T-helper 1 cell treated with Interleukin-12 subunit alpha and Interleukin-12 subunit beta and Interleukin-4 antibody, amounts not matched to agents 30 μg/mL and 1 μg/mL, for 36 hours (primary cell): ENCODE measurements around the gene NAV1.
"Not testable (repeated sequence)": the region's sequence is repeated elsewhere in the genome, so short reads cannot be mapped to it uniquely, and the experiment has no call there.

Experiments used
- H3K27ac Mint-ChIP-seq: one replicate; pipeline ENCODE4 v1.8.0; 2021; ENCODE audit warnings: mild to moderate bottlenecking, mixed read lengths
- H3K27me3 Mint-ChIP-seq: one replicate; pipeline ENCODE4 v1.8.0; 2021; ENCODE audit warnings: low read depth, mixed read lengths
- H3K36me3 Mint-ChIP-seq: one replicate; pipeline ENCODE4 v1.8.0; 2021; ENCODE audit warnings: low read depth, mixed read lengths
- H3K4me1 Mint-ChIP-seq: one replicate; pipeline ENCODE4 v1.8.0; 2021; ENCODE audit warnings: low read depth, mixed read lengths
- H3K4me3 Mint-ChIP-seq: one replicate; pipeline ENCODE4 v1.8.0; 2021; ENCODE audit warnings: mild to moderate bottlenecking, moderate library complexity, mixed read lengths
- H3K9me3 Mint-ChIP-seq: one replicate; pipeline ENCODE4 v1.8.0; 2021; ENCODE audit warnings: mixed read lengths

Gene NAV1

GRCh38 chr1:201510734-201511133 is 28.2 kb upstream of the NAV1 start:
- peaks cover 32% of the 10 kb centered on the region for H3K4me1 Mint-ChIP-seq
- H3K27me3 Mint-ChIP-seq: no peaks in the 10 kb centered on the region
- no peaks in the 10 kb centered on the region for H3K36me3 Mint-ChIP-seq
- no peak overlapping the region for H3K27ac Mint-ChIP-seq
- H3K4me3 Mint-ChIP-seq: no peak overlapping the region
- no peaks in the 10 kb centered on the region for H3K9me3 Mint-ChIP-seq

- H3K27ac Mint-ChIP-seq: no peak overlapping the region
- H3K27me3 Mint-ChIP-seq: no peaks in the 10 kb centered on the region
- H3K9me3 Mint-ChIP-seq: no peaks in the 10 kb centered on the region
- H3K36me3 Mint-ChIP-seq: no peaks in the 10 kb centered on the region
- H3K4me3 Mint-ChIP-seq: no peak overlapping the region
- H3K4me1 Mint-ChIP-seq: peaks cover 25% of the 10 kb centered on the region
Observed at GRCh38 chr1:201511396-201511940, 27.5 kb upstream of the NAV1 start.

DNA sequence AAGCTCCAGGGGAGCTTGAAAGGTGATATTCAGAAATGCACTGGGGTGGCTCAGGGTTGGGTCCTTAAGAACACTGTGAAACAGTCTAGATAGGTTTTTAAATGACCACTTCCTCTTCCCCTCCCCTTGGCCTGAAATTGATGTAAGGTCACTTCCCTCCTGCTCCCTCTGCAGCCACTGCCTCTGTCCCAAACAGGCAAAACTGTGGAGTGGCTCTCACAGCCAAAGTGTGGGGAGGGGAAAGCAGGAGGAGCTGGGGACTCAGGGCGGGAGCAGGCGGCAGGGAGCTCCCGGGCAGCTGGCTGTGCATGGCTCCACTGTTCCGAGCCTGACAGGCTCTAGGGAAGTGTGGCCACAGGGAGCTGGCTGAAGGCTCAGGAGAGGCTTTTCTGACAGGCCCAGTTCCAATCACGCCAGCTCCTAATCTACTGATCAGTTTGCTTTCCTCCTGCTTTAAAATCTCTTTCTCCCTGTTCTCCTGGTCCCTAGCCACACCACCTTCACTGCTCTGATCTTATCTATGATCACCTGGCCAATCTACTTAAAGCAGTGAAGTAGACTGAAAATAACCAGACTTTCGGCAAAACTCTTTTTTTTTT is 26.9 kb upstream of the NAV1 start:
- Mint-ChIP-seq H3K27ac (no peak overlapping the region), H3K36me3 (no peaks in the 10 kb centered on the region), H3K4me1 (peaks cover 26% of the 10 kb centered on the region), H3K4me3 (no peak overlapping the region), H3K9me3 (no peaks in the 10 kb centered on the region), H3K27me3 (no peaks in the 10 kb centered on the region)

DNA sequence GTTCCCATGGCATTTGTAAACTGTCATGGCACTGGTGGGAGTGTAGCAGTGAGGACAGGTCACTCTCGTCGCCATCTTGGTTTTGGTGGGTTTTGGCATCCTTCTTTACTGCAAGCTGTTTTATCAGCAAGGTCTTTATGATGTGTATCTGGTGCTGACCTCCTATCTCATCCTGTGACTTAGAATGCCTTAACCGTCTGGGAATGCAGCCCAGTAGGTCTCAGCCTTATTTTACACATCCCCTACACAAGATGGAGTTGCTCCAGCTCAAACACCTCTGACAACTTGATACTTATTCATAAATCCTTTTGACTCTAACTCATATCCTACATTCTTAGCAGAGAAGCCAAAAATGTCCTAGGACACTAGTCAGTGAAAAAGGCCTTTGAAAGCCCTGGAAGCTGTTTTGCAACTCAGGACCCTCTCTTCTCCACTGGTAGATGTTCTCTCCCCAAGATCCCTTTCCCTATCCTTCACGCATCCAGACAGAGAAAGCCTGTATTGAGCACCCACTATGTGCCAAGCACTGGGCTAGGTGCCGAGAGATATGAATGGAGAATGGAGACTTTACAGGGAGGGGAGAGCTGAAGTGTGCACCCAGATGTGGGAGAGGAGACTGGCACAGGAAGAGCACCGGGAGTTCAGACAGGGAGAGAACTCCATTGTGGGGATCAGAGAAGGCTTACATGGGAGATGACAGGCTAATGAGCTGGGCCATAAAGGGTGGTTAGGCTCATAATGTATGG is 25.3 kb upstream of the NAV1 start:
- Mint-ChIP-seq H3K27me3 (no peaks in the 10 kb centered on the region), H3K4me3 (no peak overlapping the region), H3K27ac (no peak overlapping the region), H3K9me3 (no peaks in the 10 kb centered on the region), H3K36me3 (peaks cover 2% of the 10 kb centered on the region), H3K4me1 (peaks cover 18% of the 10 kb centered on the region)

- Mint-ChIP-seq H3K4me3 (no peak overlapping the region), H3K36me3 (peaks cover 2% of the 10 kb centered on the region), H3K27ac (no peak overlapping the region), H3K9me3 (no peaks in the 10 kb centered on the region), H3K27me3 (no peaks in the 10 kb centered on the region), H3K4me1 (peaks cover 13% of the 10 kb centered on the region)
Observed at GRCh38 chr1:201514466-201514865, 24.5 kb upstream of the NAV1 start.

DNA sequence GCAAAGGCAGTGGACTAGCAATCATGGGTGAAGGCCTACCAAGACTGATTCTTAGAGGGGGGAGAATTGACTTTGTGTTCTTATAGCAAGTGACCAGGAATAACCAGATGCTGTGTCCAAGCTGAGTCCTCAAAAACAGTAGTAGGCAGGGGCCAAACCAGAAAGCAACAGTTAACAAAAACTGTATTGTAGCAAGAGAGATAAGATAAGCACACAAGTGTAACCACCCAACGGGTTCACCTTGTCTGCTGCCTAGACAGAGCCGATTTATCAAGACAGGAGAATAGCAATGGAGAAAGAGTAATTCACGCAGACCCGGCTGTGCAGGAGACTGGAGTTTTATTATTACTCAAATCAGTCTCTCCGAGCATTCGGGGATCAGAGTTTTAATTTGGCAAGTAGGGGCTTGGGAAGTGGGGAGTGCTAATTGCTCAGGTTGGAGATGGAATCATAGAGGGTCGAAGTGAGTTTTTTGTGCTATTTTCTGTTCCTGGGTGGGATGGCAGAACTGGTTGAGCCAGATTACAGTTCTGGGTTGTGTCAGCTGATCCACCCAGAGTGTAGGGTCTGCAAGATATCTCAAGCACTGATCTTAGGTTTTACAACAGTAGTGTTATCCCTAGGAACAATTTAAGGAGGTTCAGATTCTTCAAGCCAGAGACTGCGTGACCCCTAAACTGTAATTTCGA is 23.7 kb upstream of the NAV1 start:
- H3K4me3 Mint-ChIP-seq: no peak overlapping the region
- no peaks in the 10 kb centered on the region for H3K27me3 Mint-ChIP-seq
- peaks cover 2% of the 10 kb centered on the region for H3K36me3 Mint-ChIP-seq
- H3K9me3 Mint-ChIP-seq: no peaks in the 10 kb centered on the region
- H3K4me1 Mint-ChIP-seq: peaks cover 6% of the 10 kb centered on the region
- H3K27ac Mint-ChIP-seq: no peak overlapping the region

DNA sequence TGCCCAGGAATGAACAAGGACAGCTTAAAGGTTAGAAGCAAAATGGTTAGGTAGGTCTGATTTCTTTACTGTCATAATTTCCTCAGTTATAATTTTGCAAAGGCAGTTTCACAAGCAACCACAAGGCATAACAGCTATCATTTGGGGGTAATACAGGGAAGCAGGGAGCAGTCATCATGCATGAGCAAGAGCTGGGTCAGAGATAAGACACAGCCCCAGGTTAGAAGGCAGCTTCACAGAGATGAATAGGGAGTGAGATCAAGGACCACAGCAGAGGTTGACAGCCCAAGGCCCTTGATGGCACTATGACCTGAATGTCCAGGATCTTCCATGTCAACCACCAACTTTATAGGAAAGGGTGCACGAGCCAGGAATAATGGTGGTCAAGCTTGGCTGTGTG is 23.0 kb upstream of the NAV1 start:
- Mint-ChIP-seq H3K27ac (no peak overlapping the region), H3K9me3 (no peaks in the 10 kb centered on the region), H3K4me3 (no peak overlapping the region), H3K4me1 (peaks cover 6% of the 10 kb centered on the region), H3K27me3 (no peaks in the 10 kb centered on the region), H3K36me3 (peaks cover 2% of the 10 kb centered on the region)

- Mint-ChIP-seq H3K9me3 (no peaks in the 10 kb centered on the region), H3K27ac (no peak overlapping the region), H3K4me1 (peaks cover 5% of the 10 kb centered on the region), H3K27me3 (no peaks in the 10 kb centered on the region), H3K4me3 (no peak overlapping the region), H3K36me3 (peaks cover 2% of the 10 kb centered on the region)
Observed at GRCh38 chr1:201516511-201517127, 22.3 kb upstream of the NAV1 start.

DNA sequence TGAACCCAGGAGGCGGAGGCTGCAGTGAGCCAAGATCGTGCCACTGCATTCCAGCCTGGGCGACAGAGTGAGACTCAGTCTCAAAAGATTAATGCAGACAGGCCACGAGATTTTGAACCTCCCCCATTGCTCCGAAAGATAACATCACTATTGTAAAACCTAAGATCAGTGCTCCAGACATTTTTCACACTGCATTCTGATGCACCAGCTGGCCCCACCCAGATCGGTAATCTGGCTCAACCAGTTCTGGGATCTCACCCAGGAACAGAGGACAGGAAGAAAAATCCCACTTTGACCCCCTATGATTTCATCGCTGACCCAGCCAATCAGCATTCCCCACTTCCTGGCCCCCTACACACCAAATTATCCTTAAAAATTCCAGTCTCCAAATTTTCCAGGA is 21.3 kb upstream of the NAV1 start:
- no peaks in the 10 kb centered on the region for H3K9me3 Mint-ChIP-seq
- H3K27ac Mint-ChIP-seq: no peak overlapping the region
- no peak overlapping the region for H3K4me3 Mint-ChIP-seq
- H3K27me3 Mint-ChIP-seq: no peaks in the 10 kb centered on the region
- H3K4me1 Mint-ChIP-seq: peaks cover 4% of the 10 kb centered on the region
- peaks cover 9% of the 10 kb centered on the region for H3K36me3 Mint-ChIP-seq

DNA sequence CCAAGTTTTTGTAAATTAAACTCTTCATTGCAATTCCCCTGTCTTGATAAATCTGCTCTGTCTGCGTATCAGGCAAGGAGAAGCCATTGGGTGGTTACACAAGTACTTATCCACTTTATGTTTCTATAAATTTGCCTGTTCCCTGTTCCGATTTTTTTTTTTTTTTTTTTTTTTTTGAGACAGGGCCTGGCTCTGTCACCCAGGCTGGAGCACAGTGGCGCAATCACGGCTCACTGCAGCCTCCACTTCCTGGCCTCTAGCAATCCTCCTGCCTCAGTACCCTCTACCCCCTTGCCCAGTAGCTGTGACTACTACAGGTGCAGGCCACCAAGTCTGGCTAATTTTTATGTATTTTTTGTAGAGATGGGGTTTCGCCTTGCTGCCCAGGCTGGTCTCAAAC is 20.9 kb upstream of the NAV1 start:
- Mint-ChIP-seq H3K36me3 (peaks cover 9% of the 10 kb centered on the region), H3K4me1 (peaks cover 2% of the 10 kb centered on the region), H3K27me3 (no peaks in the 10 kb centered on the region), H3K4me3 (no peak overlapping the region), H3K27ac (no peak overlapping the region), H3K9me3 (no peaks in the 10 kb centered on the region)

GRCh38 chr1:201520046-201520575 is 18.8 kb upstream of the NAV1 start:
- H3K36me3 Mint-ChIP-seq: peaks cover 12% of the 10 kb centered on the region
- H3K4me1 Mint-ChIP-seq, H3K9me3 Mint-ChIP-seq, H3K27me3 Mint-ChIP-seq, H3K27ac Mint-ChIP-seq, H3K4me3 Mint-ChIP-seq: not testable (repeated sequence)

GRCh38 chr1:201525193-201525778 is 13.6 kb upstream of the NAV1 start:
- Mint-ChIP-seq H3K36me3 (peaks cover 9% of the 10 kb centered on the region), H3K4me1 (peaks cover 2% of the 10 kb centered on the region), H3K27me3 (no peaks in the 10 kb centered on the region), H3K27ac (no peak overlapping the region), H3K4me3 (no peak overlapping the region), H3K9me3 (peaks cover 3% of the 10 kb centered on the region)

- no peak overlapping the region for H3K27ac Mint-ChIP-seq
- H3K4me3 Mint-ChIP-seq: no peak overlapping the region
- H3K36me3 Mint-ChIP-seq: peaks cover 7% of the 10 kb centered on the region
- H3K27me3 Mint-ChIP-seq: no peaks in the 10 kb centered on the region
- H3K4me1 Mint-ChIP-seq: peaks cover 2% of the 10 kb centered on the region
- H3K9me3 Mint-ChIP-seq: peaks cover 3% of the 10 kb centered on the region
Observed at GRCh38 chr1:201527879-201528278, 11.0 kb upstream of the NAV1 start.

DNA sequence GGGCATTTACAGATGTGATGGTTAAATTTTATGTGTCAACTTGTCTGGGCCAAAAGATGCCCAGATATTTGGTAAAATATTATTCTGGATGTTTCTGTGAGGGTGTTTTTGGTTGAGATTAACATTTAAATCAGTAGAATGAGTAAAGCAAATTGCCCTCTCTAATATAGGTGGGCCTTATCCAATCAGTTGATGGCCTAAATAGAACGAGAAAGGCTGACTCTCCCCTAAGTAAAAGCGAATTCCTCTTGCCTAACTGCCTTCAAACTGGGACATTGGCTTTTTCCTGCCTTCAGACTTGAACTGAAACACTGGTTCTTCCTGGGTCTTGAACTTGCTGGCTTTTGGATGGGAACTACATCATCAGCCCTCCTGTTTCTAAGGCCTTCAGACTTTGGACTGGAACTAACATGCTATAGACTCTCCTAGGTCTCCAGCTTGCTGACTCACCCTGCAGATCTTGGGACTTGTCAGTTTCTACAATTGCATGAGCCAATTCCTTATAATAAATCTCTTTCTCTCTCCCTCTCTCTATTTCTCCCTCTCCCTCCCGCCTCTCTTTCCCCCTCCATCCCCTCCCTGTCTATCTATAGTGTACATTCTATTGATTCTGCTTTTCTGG is 10.2 kb upstream of the NAV1 start:
- Mint-ChIP-seq H3K9me3 (peaks cover 3% of the 10 kb centered on the region), H3K4me1 (peaks cover 2% of the 10 kb centered on the region), H3K27me3 (no peaks in the 10 kb centered on the region), H3K27ac (no peak overlapping the region), H3K36me3 (peaks cover 7% of the 10 kb centered on the region), H3K4me3 (no peak overlapping the region)
